AG10803 (cell line): ENCODE measurements around the gene PRKAA1.
"Not testable (repeated sequence)": the region's sequence is repeated elsewhere in the genome, so short reads cannot be mapped to it uniquely, and the experiment has no call there.

Source experiments
- DNase-seq: peaks from one replicate; pipeline ENCODE4 v3.0.0; 2010; ENCODE audit warnings: low read depth
- H3K4me3 ChIP-seq: 2 replicates; pipeline ENCODE4 v1.5.1; 2011; ENCODE audit warnings: mild to moderate bottlenecking, low read length, control low read depth
- CTCF ChIP-seq: conservative IDR thresholded peaks from 2 replicates; pipeline ENCODE4 v1.5.1; 2011; ENCODE audit warnings: mild to moderate bottlenecking, low read length, control low read depth, inconsistent platforms

The PRKAA1 gene

GRCh38 chr5:40717281-40717680 is 80.9 kb downstream of the PRKAA1 start:
- DNase-seq = peak; percentile 43
- H3K4me3 ChIP-seq = no peak overlapping the region
- TF ChIP-seq CTCF = no peak

GRCh38 chr5:40716590-40716989 is 81.6 kb downstream of the PRKAA1 start:
- no peak for DNase-seq
- no peak for TF ChIP-seq CTCF
- no peak overlapping the region for H3K4me3 ChIP-seq

- no peak for DNase-seq
These were observed 82.2 kb downstream of the PRKAA1 start for GRCh38 chr5:40716000-40716399.

GRCh38 chr5:40714001-40714400 is 84.2 kb downstream of the PRKAA1 start:
- TF ChIP-seq CTCF = no peak
- H3K4me3 ChIP-seq = no peak overlapping the region
- DNase-seq = no peak

More at GRCh38 chr5:40716000-40716399, 82.2 kb downstream of the PRKAA1 start:
- TF ChIP-seq CTCF = peak; percentile 20; the same call in 1 of the 2 replicates
- no peak overlapping the region for H3K4me3 ChIP-seq

- not testable (repeated sequence) for H3K4me3 ChIP-seq, DNase-seq
These were observed 87.6 kb downstream of the PRKAA1 start for GRCh38 chr5:40710575-40710974.
